Thymus (tissue), 11 donors: ENCODE data around the gene ATXN1. TPM values are rescaled to one million over a fixed set of nuclear protein-coding genes. Genes with fewer than 3 reads are reported as not detected.
"Not testable (repeated sequence)": the region's sequence is repeated elsewhere in the genome, so short reads cannot be mapped to it uniquely, and the experiment has no call there.

ENCODE experiments used
- DNase-seq, 9 donors: peaks; one replicate each; pipeline ENCODE4 v3.0.0-alpha.2; 2013; ENCODE audit warnings: low spot score in 9 of 9, low read depth in 6 of 9, missing footprints in 1 of 9
- H3K27ac ChIP-seq, 2 donors: one replicate each; pipeline ENCODE4 v1.5.1; 2013; ENCODE audit warnings: control low read depth in 1 of 2, low read depth in 1 of 2, low read length in 1 of 2, mild to moderate bottlenecking in 1 of 2, moderate library complexity in 1 of 2
- H3K27me3 ChIP-seq, 2 donors: one replicate each; pipeline ENCODE4 v1.5.1; 2013; ENCODE audit warnings: low read length in 1 of 2; ENCODE audit not compliant: control insufficient read depth in 2 of 2, insufficient read depth in 1 of 2
- H3K36me3 ChIP-seq, 2 donors: one replicate each; pipeline ENCODE4 v1.5.1; 2013; ENCODE audit warnings: low read length in 1 of 2, mild to moderate bottlenecking in 1 of 2, moderate library complexity in 1 of 2; ENCODE audit not compliant: control insufficient read depth in 2 of 2, insufficient read depth in 2 of 2
- H3K4me1 ChIP-seq, 2 donors: one replicate each; pipeline ENCODE4 v1.5.1; 2013; ENCODE audit warnings: low read length in 2 of 2; ENCODE audit not compliant: control insufficient read depth in 2 of 2, insufficient read depth in 2 of 2
- H3K4me3 ChIP-seq, 2 donors: one replicate each; pipeline ENCODE4 v1.5.1; 2013; ENCODE audit warnings: low read length in 2 of 2, control low read depth in 1 of 2, mild to moderate bottlenecking in 1 of 2
- H3K9me3 ChIP-seq, 2 donors: one replicate each; pipeline ENCODE4 v1.5.1; 2013; ENCODE audit warnings: low read length in 1 of 2, mild to moderate bottlenecking in 1 of 2; ENCODE audit not compliant: control insufficient read depth in 2 of 2, insufficient read depth in 1 of 2
- WGBS: extraction: QIAGEN DNeasy Blood & Tissue Kit; methylation state at CpG from one replicate; pipeline ENCODE4 v1.1.7; 2013; 5-methylcytosine and 5-hydroxymethylcytosine counted together
- polyA plus RNA-seq: library from polyadenylated mRNA; stranded (reverse); fragments of 200-250 nt; gene quantifications from one replicate; pipeline ENCODE4 v1.2.3, GENCODE V29; 2013
- total RNA-seq: library from RNA; stranded (reverse); fragments of 120-200 nt; gene quantifications from one replicate; pipeline ENCODE4 v1.2.4, GENCODE V29; 2013
- donor health status: healthy.

ATXN1 gene
- total and polyA plus RNA-seq, 2 donors, result 6.8 to 7.1 TPM

GRCh38 chr6:16711546-16712254, 49.6 kb downstream of the ATXN1 start:
- no peak for DNase-seq
- no peaks in the 10 kb centered on the region for H3K36me3 ChIP-seq
- H3K27ac ChIP-seq, result no peak overlapping the region
- H3K4me3 ChIP-seq, result no peak overlapping the region
- no peaks in the 10 kb centered on the region for H3K9me3 ChIP-seq
- peaks cover 7 to 18% of the 10 kb centered on the region in 2 donors for H3K4me1 ChIP-seq
- no peaks in the 10 kb centered on the region for H3K27me3 ChIP-seq
- WGBS, result 87% methylated on average over 8 of the region's 8 CpGs

GRCh38 chr6:16706911-16707783, 54.1 kb downstream of the ATXN1 start:
- DNase-seq, result no peak
- no peaks in the 10 kb centered on the region for H3K9me3 ChIP-seq
- H3K36me3 ChIP-seq, result no peaks in the 10 kb centered on the region
- H3K4me1 ChIP-seq, result peaks cover 7 to 30% of the 10 kb centered on the region in 2 donors
- H3K27ac ChIP-seq, result no peak overlapping the region
- no peak overlapping the region for H3K4me3 ChIP-seq
- 42% methylated on average over 3 of the region's 3 CpGs for WGBS
- H3K27me3 ChIP-seq, result no peaks in the 10 kb centered on the region

- not testable (repeated sequence) for H3K9me3 ChIP-seq, H3K27me3 ChIP-seq, H3K4me3 ChIP-seq, H3K27ac ChIP-seq, H3K36me3 ChIP-seq, DNase-seq
- 98% methylated on average over 7 of the region's 7 CpGs for WGBS
- H3K4me1 ChIP-seq, result peaks cover 7 to 24% of the 10 kb centered on the region in 2 donors
Observed at GRCh38 chr6:16706491-16706890, 54.8 kb downstream of the ATXN1 start.

- DNase-seq, result no peak
- Histone ChIP-seq H3K4me3 (no peak overlapping the region), H3K27me3 (no peaks in the 10 kb centered on the region), H3K4me1 (peaks cover 7 to 23% of the 10 kb centered on the region in 2 donors), H3K27ac (no peak overlapping the region), H3K9me3 (no peaks in the 10 kb centered on the region), H3K36me3 (no peaks in the 10 kb centered on the region)
- WGBS, result 97% methylated on average over 4 of the region's 4 CpGs
Observed at GRCh38 chr6:16706029-16706428, 55.2 kb downstream of the ATXN1 start.

GRCh38 chr6:16705081-16705993, 55.9 kb downstream of the ATXN1 start:
- Histone ChIP-seq H3K27ac (no peak overlapping the region), H3K9me3 (no peaks in the 10 kb centered on the region), H3K4me3 (no peak overlapping the region), H3K4me1 (peaks cover 7 to 26% of the 10 kb centered on the region in 2 donors), H3K36me3 (no peaks in the 10 kb centered on the region), H3K27me3 (no peaks in the 10 kb centered on the region)
- DNase-seq, result no peak
- 97% methylated on average over 6 of the region's 6 CpGs for WGBS

- DNase-seq, result no peak
- Histone ChIP-seq H3K27ac (no peak overlapping the region), H3K4me3 (no peak overlapping the region), H3K4me1 (peaks cover 7 to 30% of the 10 kb centered on the region in 2 donors), H3K36me3 (no peaks in the 10 kb centered on the region), H3K9me3 (no peaks in the 10 kb centered on the region), H3K27me3 (no peaks in the 10 kb centered on the region)
- WGBS, result 40% methylated on average over 10 of the region's 10 CpGs
Observed at GRCh38 chr6:16704401-16705045, 56.7 kb downstream of the ATXN1 start.

- not testable (repeated sequence) for H3K27me3 ChIP-seq, H3K4me3 ChIP-seq, DNase-seq, H3K9me3 ChIP-seq, H3K36me3 ChIP-seq, H3K27ac ChIP-seq
- peaks cover 7 to 35% of the 10 kb centered on the region in 2 donors for H3K4me1 ChIP-seq
- 94% methylated on average over 5 of the region's 6 CpGs for WGBS
Observed at GRCh38 chr6:16702627-16703378, 58.5 kb downstream of the ATXN1 start.

- Histone ChIP-seq H3K4me1 (peaks cover 2 to 31% of the 10 kb centered on the region in 2 donors), H3K4me3 (peak overlapping the region in 1 of 2 donors; percentile 30), H3K36me3 (no peaks in the 10 kb centered on the region), H3K27ac (no peak overlapping the region), H3K27me3 (no peaks in the 10 kb centered on the region), H3K9me3 (no peaks in the 10 kb centered on the region)
- WGBS, result 23% methylated on average over 5 of the region's 5 CpGs
- no peak for DNase-seq
Observed at GRCh38 chr6:16700916-16701234, 60.4 kb downstream of the ATXN1 start.
